Measurements from ENCODE around the gene PACS2.

GRCh38 chr14:105332350-105332874, 17.9 kb downstream of the PACS2 start:
- TF ChIP-seq CTCF (IDR thresholded peaks at IDR 0.05) (no peak), POLR2A (IDR thresholded peaks at IDR 0.05) (no peak)

All from testis (tissue), 2 donors.